DND-41 (cell line): Measurements from ENCODE around the gene ZNF565.

Experiments
- CTCF ChIP-seq: IDR thresholded peaks from 2 replicates; pipeline ENCODE4 v1.5.1; 2012; ENCODE audit warnings: borderline replicate concordance, low read length, moderate library complexity, mild to moderate bottlenecking; ENCODE audit not compliant: poor library complexity, severe bottlenecking; ENCODE audit errors: extremely low read depth
- EZH2 ChIP-seq: IDR thresholded peaks from 3 replicates; pipeline ENCODE4 v1.6.1; 2012; ENCODE audit warnings: borderline replicate concordance, low read depth, mild to moderate bottlenecking, moderate library complexity, low read length, inconsistent platforms; ENCODE audit not compliant: severe bottlenecking

- TF ChIP-seq CTCF (no peak), EZH2 (no peak)
Measured at GRCh38 chr19:36144624-36145023, 69.8 kb downstream of the ZNF565 start.
